DOHH2 (cell line): ENCODE data around the gene SGTA.

Source experiments
- EZH2phosphoT487 ChIP-seq: fragments of 200-600 bp; sonication (generic); IDR thresholded peaks from 2 replicates; pipeline ENCODE4 v1.6.1; 2017; ENCODE audit warnings: borderline replicate concordance, mild to moderate bottlenecking, antibody characterized with exemption, low read length, moderate library complexity, mixed read lengths
- TF ChIP-seq, protein P1 (sequence below): fragments of 200-600 bp; sonication (generic); IDR thresholded peaks from one replicate; pipeline ENCODE4 v1.5.1; 2014; ENCODE audit warnings: antibody characterized with exemption, mild to moderate bottlenecking, low read depth, low read length; ENCODE audit not compliant: poor library complexity, severe bottlenecking

- TF ChIP-seq, protein P1, sequence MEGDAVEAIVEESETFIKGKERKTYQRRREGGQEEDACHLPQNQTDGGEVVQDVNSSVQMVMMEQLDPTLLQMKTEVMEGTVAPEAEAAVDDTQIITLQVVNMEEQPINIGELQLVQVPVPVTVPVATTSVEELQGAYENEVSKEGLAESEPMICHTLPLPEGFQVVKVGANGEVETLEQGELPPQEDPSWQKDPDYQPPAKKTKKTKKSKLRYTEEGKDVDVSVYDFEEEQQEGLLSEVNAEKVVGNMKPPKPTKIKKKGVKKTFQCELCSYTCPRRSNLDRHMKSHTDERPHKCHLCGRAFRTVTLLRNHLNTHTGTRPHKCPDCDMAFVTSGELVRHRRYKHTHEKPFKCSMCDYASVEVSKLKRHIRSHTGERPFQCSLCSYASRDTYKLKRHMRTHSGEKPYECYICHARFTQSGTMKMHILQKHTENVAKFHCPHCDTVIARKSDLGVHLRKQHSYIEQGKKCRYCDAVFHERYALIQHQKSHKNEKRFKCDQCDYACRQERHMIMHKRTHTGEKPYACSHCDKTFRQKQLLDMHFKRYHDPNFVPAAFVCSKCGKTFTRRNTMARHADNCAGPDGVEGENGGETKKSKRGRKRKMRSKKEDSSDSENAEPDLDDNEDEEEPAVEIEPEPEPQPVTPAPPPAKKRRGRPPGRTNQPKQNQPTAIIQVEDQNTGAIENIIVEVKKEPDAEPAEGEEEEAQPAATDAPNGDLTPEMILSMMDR = no peak
- TF ChIP-seq EZH2phosphoT487 = no peak
Observed at GRCh38 chr19:2806736-2807378, 23.8 kb upstream of the SGTA start.
